GM12864 (cell line): ENCODE results near the gene SPEG.

ENCODE experiments used
- DNase-seq: peaks from one replicate; pipeline ENCODE4 v3.0.0-alpha.2; 2011; ENCODE audit warnings: low read depth
- H3K4me3 ChIP-seq: 2 replicates; pipeline ENCODE4 v1.5.1; 2011; ENCODE audit warnings: mild to moderate bottlenecking, low read depth, low read length, control low read depth
- TF ChIP-seq, protein P1 (sequence below): IDR thresholded peaks from 2 replicates; pipeline ENCODE4 v1.5.1; 2011; ENCODE audit warnings: low read depth, mild to moderate bottlenecking, moderate library complexity, low read length, control low read depth, inconsistent platforms; ENCODE audit errors: missing control alignments

Gene SPEG

DNA sequence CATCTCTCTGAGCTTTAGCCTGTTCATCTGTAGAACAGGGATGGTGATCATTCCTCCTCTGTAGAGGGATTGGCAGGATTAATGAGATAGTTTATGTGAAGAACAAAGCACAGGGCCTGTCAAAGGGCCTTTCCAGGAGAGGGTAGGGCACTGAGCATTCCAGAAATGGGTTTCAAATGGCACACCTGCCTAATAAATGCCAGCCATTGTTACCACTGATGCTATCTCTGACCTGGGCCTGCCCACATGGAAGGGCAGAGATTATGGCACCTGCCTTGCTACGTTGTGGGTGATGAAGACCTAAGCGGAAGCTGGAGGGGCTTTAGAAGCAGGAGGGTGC is 33.1 kb downstream of the SPEG start:
- TF ChIP-seq, protein P1, sequence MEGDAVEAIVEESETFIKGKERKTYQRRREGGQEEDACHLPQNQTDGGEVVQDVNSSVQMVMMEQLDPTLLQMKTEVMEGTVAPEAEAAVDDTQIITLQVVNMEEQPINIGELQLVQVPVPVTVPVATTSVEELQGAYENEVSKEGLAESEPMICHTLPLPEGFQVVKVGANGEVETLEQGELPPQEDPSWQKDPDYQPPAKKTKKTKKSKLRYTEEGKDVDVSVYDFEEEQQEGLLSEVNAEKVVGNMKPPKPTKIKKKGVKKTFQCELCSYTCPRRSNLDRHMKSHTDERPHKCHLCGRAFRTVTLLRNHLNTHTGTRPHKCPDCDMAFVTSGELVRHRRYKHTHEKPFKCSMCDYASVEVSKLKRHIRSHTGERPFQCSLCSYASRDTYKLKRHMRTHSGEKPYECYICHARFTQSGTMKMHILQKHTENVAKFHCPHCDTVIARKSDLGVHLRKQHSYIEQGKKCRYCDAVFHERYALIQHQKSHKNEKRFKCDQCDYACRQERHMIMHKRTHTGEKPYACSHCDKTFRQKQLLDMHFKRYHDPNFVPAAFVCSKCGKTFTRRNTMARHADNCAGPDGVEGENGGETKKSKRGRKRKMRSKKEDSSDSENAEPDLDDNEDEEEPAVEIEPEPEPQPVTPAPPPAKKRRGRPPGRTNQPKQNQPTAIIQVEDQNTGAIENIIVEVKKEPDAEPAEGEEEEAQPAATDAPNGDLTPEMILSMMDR: no peak

GRCh38 chr2:219468410-219469185 is 34.0 kb downstream of the SPEG start:
- TF ChIP-seq, protein P1: no peak
- no peak for DNase-seq
- H3K4me3 ChIP-seq: no peak overlapping the region

More for the DNA sequence above, 33.1 kb downstream of the SPEG start:
- H3K4me3 ChIP-seq: no peak overlapping the region
- DNase-seq: no peak

- TF ChIP-seq, protein P1: no peak
- no peak overlapping the region for H3K4me3 ChIP-seq
- no peak for DNase-seq
These were observed 34.6 kb downstream of the SPEG start for GRCh38 chr2:219469186-219469724.

DNA sequence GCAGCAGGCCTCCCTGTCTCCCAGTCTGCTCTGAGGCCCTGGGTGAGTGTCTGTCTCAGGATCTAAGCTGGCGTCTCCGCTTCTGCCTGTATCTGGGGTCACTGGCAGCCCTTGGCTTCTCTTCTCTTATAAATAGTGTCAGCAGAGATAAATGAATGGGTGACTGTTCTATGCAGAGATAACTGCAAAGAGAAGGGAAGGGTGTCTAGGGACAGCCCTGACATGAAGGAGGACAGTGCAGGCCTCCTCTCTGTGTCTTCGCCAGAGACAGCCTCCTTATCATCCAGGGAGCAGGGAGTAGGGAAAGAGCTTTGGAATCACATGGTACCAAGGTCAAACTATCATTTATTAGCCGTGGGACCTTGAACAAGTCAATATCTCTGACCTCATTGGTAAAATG is 35.8 kb downstream of the SPEG start:
- TF ChIP-seq, protein P1: no peak
- no peak for DNase-seq
- no peak overlapping the region for H3K4me3 ChIP-seq

GRCh38 chr2:219471476-219472371 is 37.1 kb downstream of the SPEG start:
- TF ChIP-seq, protein P1: no peak
- DNase-seq: no peak
- H3K4me3 ChIP-seq: no peak overlapping the region

GRCh38 chr2:219472629-219473187 is 38.1 kb downstream of the SPEG start:
- TF ChIP-seq, protein P1: no peak
- H3K4me3 ChIP-seq: no peak overlapping the region
- no peak for DNase-seq
